GM23338 (cell line): ENCODE results near the gene GGCT.

Experiments used
- EZH2 ChIP-seq: fragments of 200-600 bp; sonication (generic); IDR thresholded peaks from one replicate; pipeline ENCODE4 v1.8.0; 2017; ENCODE audit warnings: antibody characterized with exemption, mild to moderate bottlenecking, low read depth; ENCODE audit not compliant: unreplicated experiment
- EZH2phosphoT487 ChIP-seq: fragments of 200-600 bp; sonication (generic); IDR thresholded peaks from one replicate; pipeline ENCODE4 v1.8.1; 2018; ENCODE audit warnings: antibody characterized with exemption; ENCODE audit not compliant: unreplicated experiment
- JUNB ChIP-seq: IDR thresholded peaks from one replicate; pipeline ENCODE4 v1.6.1; 2016; ENCODE audit warnings: antibody characterized with exemption; ENCODE audit not compliant: unreplicated experiment
- POLR2AphosphoS5 ChIP-seq: IDR thresholded peaks from 2 replicates; pipeline ENCODE4 v1.6.1; 2016; ENCODE audit warnings: antibody characterized with exemption, low read depth
- TF ChIP-seq, protein P1 (sequence below), 2 experiments: fragments of 200-600 bp in 1 of 2; sonication (generic) in 1 of 2; conservative IDR thresholded peaks; 2 replicates each; pipeline versions ENCODE4 v1.5.1 to v1.6.1; 2016 to 2017; ENCODE audit warnings: antibody characterized with exemption in 2 of 2, low read depth in 2 of 2, mild to moderate bottlenecking in 2 of 2, moderate library complexity in 1 of 2
- TF ChIP-seq, protein P2 (sequence below): IDR thresholded peaks from 2 replicates; pipeline ENCODE4 v1.6.1; 2016; ENCODE audit warnings: antibody characterized with exemption

DNA sequence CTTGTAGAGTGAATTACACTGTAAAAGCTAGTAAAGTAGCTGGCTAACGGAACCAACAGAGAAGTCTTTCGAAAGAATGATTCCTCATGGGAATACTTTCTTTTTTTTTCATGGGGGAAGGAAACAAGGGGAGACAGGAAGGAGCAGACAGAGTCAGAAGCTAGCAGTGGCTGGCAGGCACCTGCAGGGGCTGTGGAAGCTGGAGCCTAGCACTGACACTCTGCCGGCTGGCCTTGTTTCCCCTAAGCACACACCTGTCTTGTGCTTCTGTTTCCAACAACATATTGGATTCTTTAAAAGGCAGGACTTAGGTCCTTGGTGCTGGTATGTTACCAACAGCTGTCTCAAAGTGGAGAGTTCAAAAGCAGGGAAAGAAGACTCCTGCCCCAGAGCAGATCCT is 50.7 kb downstream of the GGCT start:
- TF ChIP-seq, protein P1, sequence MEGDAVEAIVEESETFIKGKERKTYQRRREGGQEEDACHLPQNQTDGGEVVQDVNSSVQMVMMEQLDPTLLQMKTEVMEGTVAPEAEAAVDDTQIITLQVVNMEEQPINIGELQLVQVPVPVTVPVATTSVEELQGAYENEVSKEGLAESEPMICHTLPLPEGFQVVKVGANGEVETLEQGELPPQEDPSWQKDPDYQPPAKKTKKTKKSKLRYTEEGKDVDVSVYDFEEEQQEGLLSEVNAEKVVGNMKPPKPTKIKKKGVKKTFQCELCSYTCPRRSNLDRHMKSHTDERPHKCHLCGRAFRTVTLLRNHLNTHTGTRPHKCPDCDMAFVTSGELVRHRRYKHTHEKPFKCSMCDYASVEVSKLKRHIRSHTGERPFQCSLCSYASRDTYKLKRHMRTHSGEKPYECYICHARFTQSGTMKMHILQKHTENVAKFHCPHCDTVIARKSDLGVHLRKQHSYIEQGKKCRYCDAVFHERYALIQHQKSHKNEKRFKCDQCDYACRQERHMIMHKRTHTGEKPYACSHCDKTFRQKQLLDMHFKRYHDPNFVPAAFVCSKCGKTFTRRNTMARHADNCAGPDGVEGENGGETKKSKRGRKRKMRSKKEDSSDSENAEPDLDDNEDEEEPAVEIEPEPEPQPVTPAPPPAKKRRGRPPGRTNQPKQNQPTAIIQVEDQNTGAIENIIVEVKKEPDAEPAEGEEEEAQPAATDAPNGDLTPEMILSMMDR (conservative IDR thresholded peaks at IDR 0.05; ENCODE audit: low read depth in 2 of 2): no peak
- TF ChIP-seq POLR2AphosphoS5 (no peak), EZH2 (no peak), JUNB (no peak), EZH2phosphoT487 (no peak)
- TF ChIP-seq, protein P2, sequence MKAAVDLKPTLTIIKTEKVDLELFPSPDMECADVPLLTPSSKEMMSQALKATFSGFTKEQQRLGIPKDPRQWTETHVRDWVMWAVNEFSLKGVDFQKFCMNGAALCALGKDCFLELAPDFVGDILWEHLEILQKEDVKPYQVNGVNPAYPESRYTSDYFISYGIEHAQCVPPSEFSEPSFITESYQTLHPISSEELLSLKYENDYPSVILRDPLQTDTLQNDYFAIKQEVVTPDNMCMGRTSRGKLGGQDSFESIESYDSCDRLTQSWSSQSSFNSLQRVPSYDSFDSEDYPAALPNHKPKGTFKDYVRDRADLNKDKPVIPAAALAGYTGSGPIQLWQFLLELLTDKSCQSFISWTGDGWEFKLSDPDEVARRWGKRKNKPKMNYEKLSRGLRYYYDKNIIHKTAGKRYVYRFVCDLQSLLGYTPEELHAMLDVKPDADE: no peak
